T-helper 17 cell (primary cell): ENCODE data around the gene MORC3. TPM values are rescaled to one million over a fixed set of nuclear protein-coding genes. Genes with fewer than 3 reads are reported as not detected.
A peak's percentile ranks its signal among the peaks of the same experiment; 100 is the strongest.
"Not testable (repeated sequence)": the region's sequence is repeated elsewhere in the genome, so short reads cannot be mapped to it uniquely, and the experiment has no call there.

Experiments used
- ATAC-seq: fragments of 150-1000 bp; cut with Tn5 transposase; 2 replicates; pipeline ENCODE4 v1.10.0; 2021; ENCODE audit warnings: mild to moderate bottlenecking, moderate library complexity
- DNase-seq, 3 donors: peaks; one replicate each; pipeline versions ENCODE4 v3.0.0 to v3.0.0-alpha.2; 2020 to 2021
- H3K9me3 ChIP-seq: one replicate; pipeline ENCODE4 v1.7.0; 2013; ENCODE audit warnings: low read length, mild to moderate bottlenecking; ENCODE audit not compliant: control insufficient read depth, poor library complexity, severe bottlenecking
- H3K27ac Mint-ChIP-seq: one replicate; pipeline ENCODE4 v1.8.0; 2022; ENCODE audit warnings: mild to moderate bottlenecking, moderate library complexity, mixed read lengths
- H3K27me3 Mint-ChIP-seq: one replicate; pipeline ENCODE4 v1.8.0; 2022; ENCODE audit warnings: mixed read lengths
- H3K36me3 Mint-ChIP-seq: one replicate; pipeline ENCODE4 v1.8.0; 2022; ENCODE audit warnings: low read depth, mixed read lengths
- H3K4me1 Mint-ChIP-seq: one replicate; pipeline ENCODE4 v1.8.0; 2022; ENCODE audit warnings: mild to moderate bottlenecking, mixed read lengths
- H3K4me3 Mint-ChIP-seq: one replicate; pipeline ENCODE4 v1.8.0; 2022; ENCODE audit warnings: mild to moderate bottlenecking, moderate library complexity, mixed read lengths
- total RNA-seq, 4 donors: library from RNA in 2 of 4; stranded (reverse) in 2 of 4; gene quantifications; one replicate each; pipeline ENCODE4 v1.2.3 and lab custom pipeline; 2022 to 2026

Gene MORC3, protein sequence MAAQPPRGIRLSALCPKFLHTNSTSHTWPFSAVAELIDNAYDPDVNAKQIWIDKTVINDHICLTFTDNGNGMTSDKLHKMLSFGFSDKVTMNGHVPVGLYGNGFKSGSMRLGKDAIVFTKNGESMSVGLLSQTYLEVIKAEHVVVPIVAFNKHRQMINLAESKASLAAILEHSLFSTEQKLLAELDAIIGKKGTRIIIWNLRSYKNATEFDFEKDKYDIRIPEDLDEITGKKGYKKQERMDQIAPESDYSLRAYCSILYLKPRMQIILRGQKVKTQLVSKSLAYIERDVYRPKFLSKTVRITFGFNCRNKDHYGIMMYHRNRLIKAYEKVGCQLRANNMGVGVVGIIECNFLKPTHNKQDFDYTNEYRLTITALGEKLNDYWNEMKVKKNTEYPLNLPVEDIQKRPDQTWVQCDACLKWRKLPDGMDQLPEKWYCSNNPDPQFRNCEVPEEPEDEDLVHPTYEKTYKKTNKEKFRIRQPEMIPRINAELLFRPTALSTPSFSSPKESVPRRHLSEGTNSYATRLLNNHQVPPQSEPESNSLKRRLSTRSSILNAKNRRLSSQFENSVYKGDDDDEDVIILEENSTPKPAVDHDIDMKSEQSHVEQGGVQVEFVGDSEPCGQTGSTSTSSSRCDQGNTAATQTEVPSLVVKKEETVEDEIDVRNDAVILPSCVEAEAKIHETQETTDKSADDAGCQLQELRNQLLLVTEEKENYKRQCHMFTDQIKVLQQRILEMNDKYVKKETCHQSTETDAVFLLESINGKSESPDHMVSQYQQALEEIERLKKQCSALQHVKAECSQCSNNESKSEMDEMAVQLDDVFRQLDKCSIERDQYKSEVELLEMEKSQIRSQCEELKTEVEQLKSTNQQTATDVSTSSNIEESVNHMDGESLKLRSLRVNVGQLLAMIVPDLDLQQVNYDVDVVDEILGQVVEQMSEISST
- 10 to 100 TPM; 45.2 to 51.0 TPM for total RNA-seq
- 154 to 266 reads per million in 2 donors for total RNA-seq (lab: John Stamatoyannopoulos, UW)

DNA sequence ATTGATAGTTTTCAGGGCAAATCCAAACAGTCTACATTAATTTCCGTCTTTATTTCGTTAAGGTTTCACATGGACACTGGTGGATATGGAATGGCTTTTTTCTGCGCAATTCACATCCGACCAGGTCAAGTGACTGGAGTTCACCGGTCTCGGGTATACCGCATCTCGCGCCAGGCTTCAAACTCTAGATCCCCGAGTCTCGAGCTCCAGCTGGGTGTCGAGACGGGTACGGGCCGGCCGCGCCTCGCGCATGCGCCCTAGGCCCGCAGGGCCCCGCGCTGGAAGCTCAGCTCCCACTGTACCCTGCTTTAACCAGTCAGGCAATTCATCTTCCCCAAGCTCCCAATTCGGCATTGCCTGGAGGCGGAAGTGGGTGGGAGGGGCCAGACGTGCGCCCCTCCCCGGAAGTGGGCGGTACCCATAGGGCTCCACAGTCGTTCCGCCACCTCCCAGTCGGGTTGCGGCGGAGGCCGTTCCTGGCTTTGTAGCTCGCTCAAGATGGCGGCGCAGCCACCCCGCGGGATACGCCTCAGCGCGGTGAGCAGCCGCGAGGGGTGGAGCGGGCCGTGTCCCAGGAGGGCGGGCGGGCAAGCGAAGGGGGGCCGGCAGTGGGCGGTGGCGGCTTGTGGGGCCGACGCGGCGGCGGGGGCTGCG is at the start of gene MORC3:
Gene MORC3, plus strand, starts transcription at position 431 of the 654 bp plus-strand sequence. Its CDS starts 68 bp downstream, at position 499.
- Mint-ChIP-seq H3K36me3 (peaks cover 5% of the 10 kb centered on the region), H3K27ac (peak within 1 kb of the TSS; percentile 96), H3K4me3 (peak within 1 kb of the TSS; percentile 96), H3K27me3 (no peaks in the 10 kb centered on the region), H3K4me1 (peaks cover 35% of the 10 kb centered on the region)
- ATAC-seq (peak; percentile 91), DNase-seq (peak; percentile 94 to 98 (median 96))
- no peaks in the 10 kb centered on the region for H3K9me3 ChIP-seq

DNA sequence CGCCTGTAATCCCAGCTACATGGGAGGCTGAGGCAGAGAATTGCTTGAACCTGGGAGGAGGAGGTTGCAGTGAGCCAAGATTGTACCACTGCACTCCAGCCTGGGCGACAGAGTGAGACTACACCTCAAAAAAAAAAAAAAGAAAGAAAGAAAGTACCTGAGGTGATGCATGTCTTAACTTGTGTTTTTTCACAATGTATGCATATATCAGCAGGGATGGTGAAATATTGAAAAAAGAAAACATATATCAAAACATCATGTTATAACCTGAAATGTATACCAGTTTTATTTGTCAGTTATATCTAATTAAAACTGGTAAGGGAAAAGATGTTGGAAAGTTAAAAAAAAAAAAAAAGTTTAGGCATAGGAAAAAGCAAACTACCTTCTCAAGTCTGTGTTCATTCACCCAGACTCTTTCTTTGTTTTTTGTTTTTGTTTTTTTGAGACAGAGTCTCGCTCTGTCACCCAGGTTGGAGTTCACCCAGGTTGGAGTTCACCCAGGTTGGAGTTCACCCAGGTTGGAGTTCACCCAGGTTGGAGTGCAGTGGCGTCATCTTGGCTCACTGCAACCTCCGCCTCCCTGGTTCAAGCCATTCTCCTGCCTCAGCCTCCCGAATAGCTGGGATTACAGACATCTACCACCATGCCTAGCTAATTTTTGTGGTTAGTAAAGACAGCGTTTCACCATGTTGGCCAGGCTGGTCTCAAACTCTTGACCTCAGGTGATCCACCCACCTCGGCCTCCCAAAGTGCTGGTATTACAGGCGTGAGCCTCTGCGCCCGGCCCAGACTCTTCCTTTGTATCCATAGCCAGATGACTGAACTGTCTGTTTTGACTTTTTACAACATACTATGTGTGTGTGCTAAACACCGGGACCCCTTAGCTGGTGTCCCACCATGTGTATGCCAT is 49.0 kb upstream of the MORC3 start:
- H3K27me3 Mint-ChIP-seq, DNase-seq, H3K4me3 Mint-ChIP-seq, H3K36me3 Mint-ChIP-seq, H3K9me3 ChIP-seq, H3K4me1 Mint-ChIP-seq, ATAC-seq: not testable (repeated sequence)
- H3K27ac Mint-ChIP-seq = peak overlapping the region; percentile 45

DNA sequence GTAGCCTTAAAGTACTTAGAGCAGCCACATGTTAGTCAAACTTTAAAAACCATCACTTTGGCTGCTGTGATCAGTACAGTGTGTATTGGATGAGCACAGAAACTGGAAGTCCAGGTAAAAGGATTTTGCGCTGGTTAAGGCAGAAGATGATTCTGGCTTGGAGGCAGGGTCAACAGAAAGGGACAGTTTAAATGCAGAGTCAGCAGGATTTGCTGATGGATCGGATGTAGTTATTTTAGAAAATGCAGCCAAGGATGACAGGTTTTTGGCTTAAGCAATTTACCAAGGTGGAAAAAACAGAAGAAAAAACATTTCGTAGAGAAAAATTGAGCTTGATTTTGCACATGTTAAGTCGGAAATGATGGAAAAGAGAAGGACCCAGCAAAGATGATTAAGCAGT is 45.9 kb upstream of the MORC3 start:
- DNase-seq = no peak
- H3K27ac Mint-ChIP-seq = peak overlapping the region; percentile 63
- peaks cover 9% of the 10 kb centered on the region for H3K36me3 Mint-ChIP-seq
- ATAC-seq = no peak
- no peaks in the 10 kb centered on the region for H3K27me3 Mint-ChIP-seq
- H3K4me3 Mint-ChIP-seq = no peak overlapping the region
- H3K4me1 Mint-ChIP-seq = peaks cover 5% of the 10 kb centered on the region
- no peaks in the 10 kb centered on the region for H3K9me3 ChIP-seq

GRCh38 chr21:36282568-36283230 is 37.3 kb upstream of the MORC3 start:
- Mint-ChIP-seq H3K27me3 (no peaks in the 10 kb centered on the region), H3K4me1 (peaks cover 3% of the 10 kb centered on the region), H3K36me3 (peaks cover 2% of the 10 kb centered on the region), H3K4me3 (no peak overlapping the region), H3K27ac (no peak overlapping the region)
- DNase-seq (no peak), ATAC-seq (no peak)
- no peaks in the 10 kb centered on the region for H3K9me3 ChIP-seq

- ATAC-seq, H3K36me3 Mint-ChIP-seq, H3K4me3 Mint-ChIP-seq, H3K4me1 Mint-ChIP-seq, H3K27me3 Mint-ChIP-seq, H3K27ac Mint-ChIP-seq, H3K9me3 ChIP-seq, DNase-seq: not testable (repeated sequence)
Measured at GRCh38 chr21:36283231-36283622, 36.8 kb upstream of the MORC3 start.

- Mint-ChIP-seq H3K27ac (peak overlapping the region; percentile 97), H3K4me1 (peaks cover 19% of the 10 kb centered on the region), H3K4me3 (peak overlapping the region; percentile 80), H3K36me3 (no peaks in the 10 kb centered on the region), H3K27me3 (no peaks in the 10 kb centered on the region)
- DNase-seq (no peak), ATAC-seq (peak; percentile 85)
- no peaks in the 10 kb centered on the region for H3K9me3 ChIP-seq
Measured at GRCh38 chr21:36288651-36289243, 31.2 kb upstream of the MORC3 start.

DNA sequence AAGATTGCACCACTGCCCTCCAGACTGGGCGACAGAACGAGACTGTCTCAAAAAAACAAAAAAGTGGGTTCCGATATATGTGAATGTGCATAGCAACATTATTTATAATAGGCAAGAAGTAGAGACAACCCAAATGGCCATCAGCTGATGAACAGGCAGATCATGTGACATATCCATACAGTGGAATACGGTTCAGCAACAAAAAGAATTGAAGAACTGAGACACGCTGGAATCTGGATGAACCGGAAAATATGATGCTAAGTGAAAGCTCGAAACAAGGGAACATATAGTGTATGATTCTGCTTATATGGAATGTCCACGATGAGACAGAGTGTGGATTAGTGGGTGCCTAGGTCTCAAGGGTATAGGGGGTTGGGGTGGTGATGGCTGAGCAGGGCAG is 28.5 kb upstream of the MORC3 start:
- no peaks in the 10 kb centered on the region for H3K9me3 ChIP-seq
- Mint-ChIP-seq H3K4me1 (peaks cover 16% of the 10 kb centered on the region), H3K4me3 (no peak overlapping the region), H3K27me3 (no peaks in the 10 kb centered on the region), H3K36me3 (no peaks in the 10 kb centered on the region), H3K27ac (peak overlapping the region; percentile 97)
- DNase-seq = no peak
- no peak for ATAC-seq

DNA sequence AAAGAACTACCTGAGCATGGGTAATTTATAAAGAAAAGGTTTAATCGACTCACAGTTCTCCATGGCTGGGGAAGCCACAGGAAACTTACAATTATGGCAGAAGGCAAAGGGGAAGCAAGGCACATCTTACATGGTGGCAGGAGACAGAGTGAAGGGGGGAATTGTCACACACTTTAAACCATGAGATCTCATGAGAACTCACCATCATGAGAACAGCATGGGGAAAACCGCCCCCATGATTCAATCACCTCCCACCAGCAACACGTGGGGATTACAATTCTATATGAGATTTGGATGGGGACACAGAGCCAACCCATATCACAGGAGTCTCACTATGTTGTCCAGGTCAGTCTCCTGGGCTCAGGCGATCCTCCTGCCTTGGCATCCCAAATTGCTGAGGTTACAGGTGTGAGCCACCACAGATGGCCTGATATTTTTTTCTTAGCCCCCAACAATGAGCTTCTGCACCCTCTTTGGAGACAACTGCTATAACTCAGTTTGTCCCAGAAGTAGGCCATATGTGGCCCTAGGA is 22.5 kb upstream of the MORC3 start:
- H3K4me1 Mint-ChIP-seq = peaks cover 28% of the 10 kb centered on the region
- H3K36me3 Mint-ChIP-seq = no peaks in the 10 kb centered on the region
- H3K27ac Mint-ChIP-seq = peak overlapping the region; percentile 99
- H3K27me3 Mint-ChIP-seq = no peaks in the 10 kb centered on the region
- ATAC-seq (no peak), DNase-seq (no peak)
- peak overlapping the region; percentile 90 for H3K4me3 Mint-ChIP-seq
- H3K9me3 ChIP-seq = no peaks in the 10 kb centered on the region

GRCh38 chr21:36297938-36298572 is 21.9 kb upstream of the MORC3 start:
- Mint-ChIP-seq H3K4me3 (peak overlapping the region; percentile 90), H3K27ac (peak overlapping the region; percentile 99), H3K36me3 (no peaks in the 10 kb centered on the region), H3K27me3 (no peaks in the 10 kb centered on the region), H3K4me1 (peaks cover 28% of the 10 kb centered on the region)
- H3K9me3 ChIP-seq = no peaks in the 10 kb centered on the region
- ATAC-seq = peak; percentile 99
- DNase-seq = peak; percentile 22 to 50 (median 50)

GRCh38 chr21:36306872-36307534 is 13.0 kb upstream of the MORC3 start:
- no peaks in the 10 kb centered on the region for H3K9me3 ChIP-seq
- H3K4me3 Mint-ChIP-seq = no peak overlapping the region
- H3K4me1 Mint-ChIP-seq = peaks cover 2% of the 10 kb centered on the region
- H3K27me3 Mint-ChIP-seq = no peaks in the 10 kb centered on the region
- no peaks in the 10 kb centered on the region for H3K36me3 Mint-ChIP-seq
- H3K27ac Mint-ChIP-seq = no peak overlapping the region
- no peak for DNase-seq
- ATAC-seq = no peak

DNA sequence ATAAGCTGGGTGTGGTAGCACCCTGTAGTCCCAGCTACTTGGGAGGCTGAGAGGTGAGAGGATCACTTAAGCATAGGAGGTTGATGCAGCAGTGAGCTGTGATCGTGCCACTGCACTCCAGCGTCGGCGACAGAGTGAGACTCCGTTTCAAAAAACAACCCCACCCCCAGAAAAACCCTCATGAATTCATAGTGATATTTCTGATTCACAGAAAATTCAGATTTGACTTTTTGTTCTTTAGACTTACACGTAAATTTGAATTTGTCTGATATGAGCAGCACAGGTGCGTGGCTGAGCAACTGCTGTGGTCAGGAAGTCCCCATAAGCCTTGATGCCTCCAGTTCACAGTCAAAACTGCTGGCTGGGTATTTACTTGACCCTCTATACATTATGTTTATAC is 10.0 kb upstream of the MORC3 start:
- ATAC-seq = peak; percentile 99
- Mint-ChIP-seq H3K36me3 (no peaks in the 10 kb centered on the region), H3K4me1 (no peaks in the 10 kb centered on the region), H3K27ac (peak overlapping the region; percentile 41), H3K27me3 (no peaks in the 10 kb centered on the region), H3K4me3 (peak overlapping the region; percentile 33)
- DNase-seq = no peak
- no peaks in the 10 kb centered on the region for H3K9me3 ChIP-seq
